ENCODE measurements around the gene PPP2R2C. TPM values are rescaled to one million over a fixed set of nuclear protein-coding genes. Genes with fewer than 3 reads are reported as not detected.

Gene PPP2R2C
- polyA plus RNA-seq, 1 donor from 2014 or later: 34.4 TPM

DNA sequence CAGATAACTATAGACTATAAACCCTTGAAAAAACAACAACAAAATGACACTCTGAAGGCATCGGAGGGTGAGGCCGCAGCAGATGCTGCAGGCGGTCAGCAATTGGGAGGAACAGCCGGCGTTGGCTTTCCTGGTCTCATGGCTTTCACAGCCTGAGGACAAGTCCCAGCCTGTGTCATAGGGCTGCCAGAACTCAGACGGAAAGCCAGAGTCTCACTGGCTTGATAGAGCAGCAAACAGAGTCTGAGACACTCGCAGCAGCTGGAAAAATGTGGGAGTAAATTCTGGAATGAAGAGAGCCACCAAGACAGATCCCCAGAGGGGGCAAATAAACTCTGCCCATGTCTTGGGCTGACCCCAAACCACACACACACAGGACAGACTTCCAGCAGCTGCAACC is 86.3 kb downstream of the PPP2R2C start:
- H4K20me1 ChIP-seq (ENCODE audit: insufficient read depth): no peaks in the 10 kb centered on the region
- no peaks in the 10 kb centered on the region for H3K9me2 ChIP-seq (ENCODE audit: insufficient read depth, low read length)
- no peaks in the 10 kb centered on the region for H3K79me2 ChIP-seq (replicated peaks; ENCODE audit: insufficient read depth, low read length)
- H3K27ac ChIP-seq (ENCODE audit: low read length): peak overlapping the region; percentile 7
- peaks cover 6% of the 10 kb centered on the region for H3F3A ChIP-seq (ENCODE audit: insufficient read depth, low read length, poor library complexity, severe bottlenecking)
- no peak overlapping the region for H3K4me2 ChIP-seq (ENCODE audit: low read length)
- no peak overlapping the region for H2AFZ ChIP-seq (ENCODE audit: low read depth, low read length)
- no peak overlapping the region for H3K4me3 ChIP-seq (ENCODE audit: low read length)
- H3K36me3 ChIP-seq (ENCODE audit: insufficient read depth, low read length): no peaks in the 10 kb centered on the region
- H3K27me3 ChIP-seq (ENCODE audit: insufficient read depth, low read depth, low read length): no peaks in the 10 kb centered on the region
- peak overlapping the region; percentile 6 for H3K9ac ChIP-seq (ENCODE audit: low read length)
- H3K9me3 ChIP-seq (ENCODE audit: low read length): no peaks in the 10 kb centered on the region
- TF ChIP-seq POLR2AphosphoS5 (IDR thresholded peaks at IDR 0.05) (no peak), EP300 (conservative IDR thresholded peaks at IDR 0.05; ENCODE audit: poor library complexity, severe bottlenecking) (no peak), SMC3 (conservative IDR thresholded peaks at IDR 0.05; ENCODE audit: poor library complexity) (no peak), MXI1 (conservative IDR thresholded peaks at IDR 0.05; ENCODE audit: poor library complexity, severe bottlenecking) (no peak), TAF1 (IDR thresholded peaks at IDR 0.05; ENCODE audit: low read depth) (no peak)
- TF ChIP-seq, protein P1, sequence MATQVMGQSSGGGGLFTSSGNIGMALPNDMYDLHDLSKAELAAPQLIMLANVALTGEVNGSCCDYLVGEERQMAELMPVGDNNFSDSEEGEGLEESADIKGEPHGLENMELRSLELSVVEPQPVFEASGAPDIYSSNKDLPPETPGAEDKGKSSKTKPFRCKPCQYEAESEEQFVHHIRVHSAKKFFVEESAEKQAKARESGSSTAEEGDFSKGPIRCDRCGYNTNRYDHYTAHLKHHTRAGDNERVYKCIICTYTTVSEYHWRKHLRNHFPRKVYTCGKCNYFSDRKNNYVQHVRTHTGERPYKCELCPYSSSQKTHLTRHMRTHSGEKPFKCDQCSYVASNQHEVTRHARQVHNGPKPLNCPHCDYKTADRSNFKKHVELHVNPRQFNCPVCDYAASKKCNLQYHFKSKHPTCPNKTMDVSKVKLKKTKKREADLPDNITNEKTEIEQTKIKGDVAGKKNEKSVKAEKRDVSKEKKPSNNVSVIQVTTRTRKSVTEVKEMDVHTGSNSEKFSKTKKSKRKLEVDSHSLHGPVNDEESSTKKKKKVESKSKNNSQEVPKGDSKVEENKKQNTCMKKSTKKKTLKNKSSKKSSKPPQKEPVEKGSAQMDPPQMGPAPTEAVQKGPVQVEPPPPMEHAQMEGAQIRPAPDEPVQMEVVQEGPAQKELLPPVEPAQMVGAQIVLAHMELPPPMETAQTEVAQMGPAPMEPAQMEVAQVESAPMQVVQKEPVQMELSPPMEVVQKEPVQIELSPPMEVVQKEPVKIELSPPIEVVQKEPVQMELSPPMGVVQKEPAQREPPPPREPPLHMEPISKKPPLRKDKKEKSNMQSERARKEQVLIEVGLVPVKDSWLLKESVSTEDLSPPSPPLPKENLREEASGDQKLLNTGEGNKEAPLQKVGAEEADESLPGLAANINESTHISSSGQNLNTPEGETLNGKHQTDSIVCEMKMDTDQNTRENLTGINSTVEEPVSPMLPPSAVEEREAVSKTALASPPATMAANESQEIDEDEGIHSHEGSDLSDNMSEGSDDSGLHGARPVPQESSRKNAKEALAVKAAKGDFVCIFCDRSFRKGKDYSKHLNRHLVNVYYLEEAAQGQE (IDR thresholded peaks at IDR 0.05; ENCODE audit: borderline replicate concordance): no peak

DNA sequence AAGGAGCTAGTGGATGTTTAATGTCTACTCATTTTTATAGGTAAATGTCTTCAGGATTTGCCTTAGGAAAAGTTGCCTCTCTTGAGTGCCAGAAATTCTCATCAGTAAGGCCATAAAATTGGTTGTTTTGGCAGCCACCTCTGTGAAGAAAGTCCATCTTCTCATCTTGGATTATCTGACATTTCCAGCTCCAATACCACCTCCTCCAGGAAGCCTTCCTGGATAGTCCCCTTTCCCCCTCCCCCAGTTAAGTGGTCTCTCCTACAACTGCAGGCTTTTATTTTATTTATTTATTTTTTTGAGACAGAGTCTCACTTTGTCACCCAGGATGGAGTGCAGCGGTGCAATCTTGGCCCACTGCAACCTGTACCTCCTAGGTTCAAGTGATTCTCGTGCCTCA is 87.1 kb downstream of the PPP2R2C start:
- no peaks in the 10 kb centered on the region for H3K79me2 ChIP-seq (replicated peaks; ENCODE audit: insufficient read depth, low read length)
- H4K20me1 ChIP-seq (ENCODE audit: insufficient read depth): no peaks in the 10 kb centered on the region
- H2AFZ ChIP-seq (ENCODE audit: low read depth, low read length): no peak overlapping the region
- peaks cover 6% of the 10 kb centered on the region for H3F3A ChIP-seq (ENCODE audit: insufficient read depth, low read length, poor library complexity, severe bottlenecking)
- H3K4me3 ChIP-seq (ENCODE audit: low read length): no peak overlapping the region
- H3K4me2 ChIP-seq (ENCODE audit: low read length): no peak overlapping the region
- peak overlapping the region; percentile 36 for H3K9ac ChIP-seq (ENCODE audit: low read length)
- H3K27ac ChIP-seq (ENCODE audit: low read length): peak overlapping the region; percentile 74
- TF ChIP-seq EP300 (conservative IDR thresholded peaks at IDR 0.05; ENCODE audit: poor library complexity, severe bottlenecking): no peak
- no peak for TF ChIP-seq RAD21 (conservative IDR thresholded peaks at IDR 0.05)
- no peak for TF ChIP-seq MXI1 (conservative IDR thresholded peaks at IDR 0.05; ENCODE audit: poor library complexity, severe bottlenecking)
- TF ChIP-seq, protein P2, sequence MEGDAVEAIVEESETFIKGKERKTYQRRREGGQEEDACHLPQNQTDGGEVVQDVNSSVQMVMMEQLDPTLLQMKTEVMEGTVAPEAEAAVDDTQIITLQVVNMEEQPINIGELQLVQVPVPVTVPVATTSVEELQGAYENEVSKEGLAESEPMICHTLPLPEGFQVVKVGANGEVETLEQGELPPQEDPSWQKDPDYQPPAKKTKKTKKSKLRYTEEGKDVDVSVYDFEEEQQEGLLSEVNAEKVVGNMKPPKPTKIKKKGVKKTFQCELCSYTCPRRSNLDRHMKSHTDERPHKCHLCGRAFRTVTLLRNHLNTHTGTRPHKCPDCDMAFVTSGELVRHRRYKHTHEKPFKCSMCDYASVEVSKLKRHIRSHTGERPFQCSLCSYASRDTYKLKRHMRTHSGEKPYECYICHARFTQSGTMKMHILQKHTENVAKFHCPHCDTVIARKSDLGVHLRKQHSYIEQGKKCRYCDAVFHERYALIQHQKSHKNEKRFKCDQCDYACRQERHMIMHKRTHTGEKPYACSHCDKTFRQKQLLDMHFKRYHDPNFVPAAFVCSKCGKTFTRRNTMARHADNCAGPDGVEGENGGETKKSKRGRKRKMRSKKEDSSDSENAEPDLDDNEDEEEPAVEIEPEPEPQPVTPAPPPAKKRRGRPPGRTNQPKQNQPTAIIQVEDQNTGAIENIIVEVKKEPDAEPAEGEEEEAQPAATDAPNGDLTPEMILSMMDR (IDR thresholded peaks at IDR 0.05; ENCODE audit: poor library complexity, severe bottlenecking): no peak
- TF ChIP-seq, protein P1 (IDR thresholded peaks at IDR 0.05; ENCODE audit: borderline replicate concordance): no peak
- TF ChIP-seq POLR2AphosphoS5 (IDR thresholded peaks at IDR 0.05): no peak
- no peak for TF ChIP-seq SMC3 (conservative IDR thresholded peaks at IDR 0.05; ENCODE audit: poor library complexity)
- TF ChIP-seq EZH2 (IDR thresholded peaks at IDR 0.05; ENCODE audit: borderline replicate concordance, insufficient read depth, low read length, poor library complexity, severe bottlenecking): no peak
- TF ChIP-seq TAF1 (IDR thresholded peaks at IDR 0.05; ENCODE audit: low read depth): no peak
- no peaks in the 10 kb centered on the region for H3K9me3 ChIP-seq (ENCODE audit: low read length)
- no peaks in the 10 kb centered on the region for H3K36me3 ChIP-seq (ENCODE audit: insufficient read depth, low read length)
- H3K27me3 ChIP-seq (ENCODE audit: insufficient read depth, low read depth, low read length): no peaks in the 10 kb centered on the region
- no peaks in the 10 kb centered on the region for H3K9me2 ChIP-seq (ENCODE audit: insufficient read depth, low read length)
